B cell (primary cell): ENCODE data around the gene MMP12.

ENCODE experiments used
- EZH2 ChIP-seq: IDR thresholded peaks from 2 replicates; pipeline ENCODE4 v1.6.1; 2012; ENCODE audit warnings: borderline replicate concordance, low read depth, mild to moderate bottlenecking, moderate library complexity, low read length; ENCODE audit not compliant: insufficient read depth, poor library complexity, severe bottlenecking
- TF ChIP-seq, protein P1 (sequence below): fragments of 200-600 bp; IDR thresholded peaks from one replicate; pipeline ENCODE4 v1.8.0; 2022; ENCODE audit warnings: antibody characterized with exemption, mild to moderate bottlenecking

DNA sequence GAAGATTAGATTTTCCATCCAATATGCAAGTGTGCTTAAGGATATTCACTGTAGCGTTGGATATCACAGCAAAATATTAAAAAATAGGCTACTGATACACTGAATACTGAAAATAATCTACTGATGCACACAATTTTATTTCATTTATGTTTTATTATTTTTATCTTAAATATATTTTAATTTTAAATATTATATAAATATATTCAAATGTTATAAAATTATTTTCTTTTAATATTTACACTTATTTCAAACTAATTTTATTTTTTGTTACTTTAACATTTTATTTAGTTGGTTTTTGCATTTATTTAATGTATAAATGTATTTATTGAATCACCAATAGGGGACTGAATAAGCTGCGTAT is 43.7 kb downstream of the MMP12 start:
- TF ChIP-seq, protein P1, sequence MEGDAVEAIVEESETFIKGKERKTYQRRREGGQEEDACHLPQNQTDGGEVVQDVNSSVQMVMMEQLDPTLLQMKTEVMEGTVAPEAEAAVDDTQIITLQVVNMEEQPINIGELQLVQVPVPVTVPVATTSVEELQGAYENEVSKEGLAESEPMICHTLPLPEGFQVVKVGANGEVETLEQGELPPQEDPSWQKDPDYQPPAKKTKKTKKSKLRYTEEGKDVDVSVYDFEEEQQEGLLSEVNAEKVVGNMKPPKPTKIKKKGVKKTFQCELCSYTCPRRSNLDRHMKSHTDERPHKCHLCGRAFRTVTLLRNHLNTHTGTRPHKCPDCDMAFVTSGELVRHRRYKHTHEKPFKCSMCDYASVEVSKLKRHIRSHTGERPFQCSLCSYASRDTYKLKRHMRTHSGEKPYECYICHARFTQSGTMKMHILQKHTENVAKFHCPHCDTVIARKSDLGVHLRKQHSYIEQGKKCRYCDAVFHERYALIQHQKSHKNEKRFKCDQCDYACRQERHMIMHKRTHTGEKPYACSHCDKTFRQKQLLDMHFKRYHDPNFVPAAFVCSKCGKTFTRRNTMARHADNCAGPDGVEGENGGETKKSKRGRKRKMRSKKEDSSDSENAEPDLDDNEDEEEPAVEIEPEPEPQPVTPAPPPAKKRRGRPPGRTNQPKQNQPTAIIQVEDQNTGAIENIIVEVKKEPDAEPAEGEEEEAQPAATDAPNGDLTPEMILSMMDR = no peak
- no peak for TF ChIP-seq EZH2
